ENCODE data around the gene PCDH1. TPM values are rescaled to one million over a fixed set of nuclear protein-coding genes. Genes with fewer than 3 reads are reported as not detected.
A peak's percentile ranks its signal among the peaks of the same experiment; 100 is the strongest.

PCDH1 gene
- total RNA-seq, 1 donor from 2014 or later, result 16.1 TPM

DNA sequence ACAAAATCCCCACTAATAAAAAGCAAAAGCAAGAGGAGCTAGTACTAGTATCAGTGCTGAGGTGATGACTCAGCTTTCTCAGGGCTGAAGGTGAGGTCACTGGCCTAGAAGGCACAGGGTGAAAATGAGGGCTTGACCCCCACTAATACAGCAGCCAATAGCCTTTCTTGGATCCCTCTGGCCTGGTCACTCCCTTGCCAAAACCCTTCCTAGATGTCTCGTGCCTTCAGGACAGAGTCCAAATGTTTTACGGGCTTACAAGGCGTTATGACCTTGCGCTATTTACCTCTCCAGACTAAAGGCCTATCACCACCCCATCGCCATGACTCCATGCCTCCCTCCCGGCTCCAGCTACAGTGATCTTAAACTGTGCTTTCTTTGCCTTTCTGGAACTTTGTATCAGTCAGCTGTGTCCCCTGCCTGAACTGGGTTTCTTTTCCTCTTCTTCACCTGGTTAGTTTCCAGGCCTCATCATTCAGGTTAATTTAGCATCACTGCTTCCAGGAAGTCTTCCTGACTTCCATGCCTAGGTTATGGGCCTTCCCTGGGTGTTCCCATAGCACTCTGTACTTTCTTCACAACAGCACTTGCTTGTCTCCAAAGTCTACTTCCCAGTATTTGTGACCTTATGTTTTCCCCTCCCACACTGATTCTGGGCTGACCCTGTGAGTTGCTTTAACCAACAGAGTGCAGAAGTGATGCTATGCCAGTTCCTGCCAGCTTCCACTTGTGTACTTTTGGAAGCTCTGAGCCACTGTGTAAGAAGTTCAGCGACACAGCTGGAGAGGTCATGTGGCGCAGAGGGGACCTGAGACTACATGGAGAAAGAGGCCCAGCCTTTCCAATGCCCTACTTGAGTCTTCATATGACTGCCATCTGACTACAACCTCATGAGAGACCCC is 41.3 kb upstream of the PCDH1 start:
- intact Hi-C loops (cut with micrococcal nuclease), result loop anchor here (10.0 kb wide), 1 partner anchor 45 kb away; the partner anchor contains the start of gene RNF14

GRCh38 chr5:141917760-141918159 is 39.5 kb upstream of the PCDH1 start:
- intact Hi-C loops (cut with micrococcal nuclease), result loop anchor here (10.0 kb wide), 1 partner anchor 47 kb away; the partner anchor contains the start of gene RNF14
- H3K4me1 ChIP-seq, result peaks cover 20% of the 10 kb centered on the region
- TF ChIP-seq, protein P1, sequence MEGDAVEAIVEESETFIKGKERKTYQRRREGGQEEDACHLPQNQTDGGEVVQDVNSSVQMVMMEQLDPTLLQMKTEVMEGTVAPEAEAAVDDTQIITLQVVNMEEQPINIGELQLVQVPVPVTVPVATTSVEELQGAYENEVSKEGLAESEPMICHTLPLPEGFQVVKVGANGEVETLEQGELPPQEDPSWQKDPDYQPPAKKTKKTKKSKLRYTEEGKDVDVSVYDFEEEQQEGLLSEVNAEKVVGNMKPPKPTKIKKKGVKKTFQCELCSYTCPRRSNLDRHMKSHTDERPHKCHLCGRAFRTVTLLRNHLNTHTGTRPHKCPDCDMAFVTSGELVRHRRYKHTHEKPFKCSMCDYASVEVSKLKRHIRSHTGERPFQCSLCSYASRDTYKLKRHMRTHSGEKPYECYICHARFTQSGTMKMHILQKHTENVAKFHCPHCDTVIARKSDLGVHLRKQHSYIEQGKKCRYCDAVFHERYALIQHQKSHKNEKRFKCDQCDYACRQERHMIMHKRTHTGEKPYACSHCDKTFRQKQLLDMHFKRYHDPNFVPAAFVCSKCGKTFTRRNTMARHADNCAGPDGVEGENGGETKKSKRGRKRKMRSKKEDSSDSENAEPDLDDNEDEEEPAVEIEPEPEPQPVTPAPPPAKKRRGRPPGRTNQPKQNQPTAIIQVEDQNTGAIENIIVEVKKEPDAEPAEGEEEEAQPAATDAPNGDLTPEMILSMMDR (IDR thresholded peaks at IDR 0.05; ENCODE audit: borderline replicate concordance), result no peak

More for the DNA sequence above, 41.3 kb upstream of the PCDH1 start:
- Histone ChIP-seq H3K27me3 (ENCODE audit: low read depth) (no peaks in the 10 kb centered on the region), H3K36me3 (no peaks in the 10 kb centered on the region), H3K27ac (replicated peaks) (no peak overlapping the region), H3K9me3 (replicated peaks) (no peaks in the 10 kb centered on the region), H3K4me1 (peaks cover 22% of the 10 kb centered on the region), H3K4me3 (no peak overlapping the region)
- no peak for DNase-seq
- TF ChIP-seq, protein P1 (IDR thresholded peaks at IDR 0.05; ENCODE audit: borderline replicate concordance), result no peak

DNA sequence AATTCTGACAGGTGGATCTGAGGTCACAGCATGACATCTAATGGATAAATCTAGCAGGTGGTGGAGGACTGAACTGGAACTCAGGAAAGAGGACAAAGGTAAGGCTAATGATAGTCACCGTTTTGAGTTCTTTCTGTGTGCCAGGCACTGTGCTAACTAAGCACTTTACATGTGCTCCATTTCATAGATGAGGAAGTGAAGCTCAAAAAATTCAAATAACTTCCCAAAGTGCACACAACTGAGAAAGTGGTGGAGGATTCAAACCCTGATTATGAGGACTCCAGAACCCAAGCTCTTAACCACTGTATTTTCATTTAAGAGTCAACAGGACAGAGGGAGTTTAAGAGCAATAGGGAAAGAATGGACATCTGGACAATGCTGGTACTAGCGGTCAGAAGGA is 38.3 kb upstream of the PCDH1 start:
- Histone ChIP-seq H3K36me3 (no peaks in the 10 kb centered on the region), H3K27me3 (ENCODE audit: low read depth) (no peaks in the 10 kb centered on the region), H3K9me3 (replicated peaks) (no peaks in the 10 kb centered on the region), H3K4me3 (no peak overlapping the region), H3K4me1 (peaks cover 16% of the 10 kb centered on the region), H3K27ac (replicated peaks) (no peak overlapping the region)
- intact Hi-C loops (cut with micrococcal nuclease), result loop anchor here (10.0 kb wide), 1 partner anchor 48 kb away; the partner anchor contains the start of gene RNF14
- TF ChIP-seq, protein P1 (IDR thresholded peaks at IDR 0.05; ENCODE audit: borderline replicate concordance), result no peak
- no peak for DNase-seq

More at GRCh38 chr5:141917760-141918159, 39.5 kb upstream of the PCDH1 start:
- Histone ChIP-seq H3K36me3 (no peaks in the 10 kb centered on the region), H3K27me3 (ENCODE audit: low read depth) (no peaks in the 10 kb centered on the region), H3K4me3 (no peak overlapping the region), H3K27ac (replicated peaks) (no peak overlapping the region), H3K9me3 (replicated peaks) (no peaks in the 10 kb centered on the region)
- no peak for DNase-seq

DNA sequence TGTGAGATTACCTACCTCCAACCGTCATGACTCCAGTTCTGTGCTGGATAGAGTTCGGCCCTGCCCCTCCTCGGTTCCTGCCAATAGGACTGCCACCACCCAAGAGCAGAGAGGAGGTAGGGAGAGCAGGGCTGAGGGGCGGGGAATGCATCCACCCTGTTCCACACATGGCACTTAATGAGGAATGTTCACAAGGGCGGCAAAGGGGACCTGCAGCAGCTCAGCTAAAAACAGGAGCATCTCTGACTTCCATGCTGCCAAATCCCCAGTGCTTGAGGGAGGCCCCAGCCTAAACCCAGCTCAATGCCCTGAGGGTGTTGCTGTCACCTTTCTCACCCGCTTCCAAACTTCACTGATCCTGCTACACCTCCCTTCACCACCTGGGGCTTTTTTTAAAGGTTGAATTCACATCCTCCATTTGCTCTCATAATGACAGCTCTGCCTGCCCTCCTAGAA is 37.7 kb upstream of the PCDH1 start:
- TF ChIP-seq, protein P1 (IDR thresholded peaks at IDR 0.05; ENCODE audit: borderline replicate concordance), result no peak
- no peaks in the 10 kb centered on the region for H3K36me3 ChIP-seq
- H3K27me3 ChIP-seq (ENCODE audit: low read depth), result no peaks in the 10 kb centered on the region
- H3K4me1 ChIP-seq, result peaks cover 16% of the 10 kb centered on the region
- H3K9me3 ChIP-seq (replicated peaks), result no peaks in the 10 kb centered on the region
- no peak overlapping the region for H3K27ac ChIP-seq (replicated peaks)
- intact Hi-C loops (cut with micrococcal nuclease), result loop anchor here (10.0 kb wide), 1 partner anchor 49 kb away; the partner anchor contains the start of gene RNF14
- no peak overlapping the region for H3K4me3 ChIP-seq
- peak; percentile 41 for DNase-seq

GRCh38 chr5:141914797-141915196 is 36.6 kb upstream of the PCDH1 start:
- H3K36me3 ChIP-seq, result no peaks in the 10 kb centered on the region
- H3K4me3 ChIP-seq, result no peak overlapping the region
- peaks cover 16% of the 10 kb centered on the region for H3K4me1 ChIP-seq
- no peak overlapping the region for H3K27ac ChIP-seq (replicated peaks)
- H3K9me3 ChIP-seq (replicated peaks), result no peaks in the 10 kb centered on the region
- no peaks in the 10 kb centered on the region for H3K27me3 ChIP-seq (ENCODE audit: low read depth)
- intact Hi-C loops (cut with micrococcal nuclease), result loop anchor here (10.0 kb wide), 1 partner anchor 50 kb away; the partner anchor contains the start of gene RNF14
- TF ChIP-seq, protein P1 (IDR thresholded peaks at IDR 0.05; ENCODE audit: borderline replicate concordance), result no peak
- no peak for DNase-seq
